C4-2B (cell line): ENCODE results near the gene SLC9B1.

ENCODE experiments used
- ZFX ChIP-seq: fragments of 450-650 bp; IDR thresholded peaks from 2 replicates; pipeline ENCODE4 v1.6.1; 2017
- TF ChIP-seq, protein P1 (sequence below): fragments of 450-650 bp; conservative IDR thresholded peaks from 2 replicates; pipeline ENCODE4 v1.5.1; 2017; ENCODE audit warnings: mild to moderate bottlenecking

GRCh38 chr4:103026868-103027267 lies 7.4 kb upstream of the SLC9B1 start:
- TF ChIP-seq, protein P1, sequence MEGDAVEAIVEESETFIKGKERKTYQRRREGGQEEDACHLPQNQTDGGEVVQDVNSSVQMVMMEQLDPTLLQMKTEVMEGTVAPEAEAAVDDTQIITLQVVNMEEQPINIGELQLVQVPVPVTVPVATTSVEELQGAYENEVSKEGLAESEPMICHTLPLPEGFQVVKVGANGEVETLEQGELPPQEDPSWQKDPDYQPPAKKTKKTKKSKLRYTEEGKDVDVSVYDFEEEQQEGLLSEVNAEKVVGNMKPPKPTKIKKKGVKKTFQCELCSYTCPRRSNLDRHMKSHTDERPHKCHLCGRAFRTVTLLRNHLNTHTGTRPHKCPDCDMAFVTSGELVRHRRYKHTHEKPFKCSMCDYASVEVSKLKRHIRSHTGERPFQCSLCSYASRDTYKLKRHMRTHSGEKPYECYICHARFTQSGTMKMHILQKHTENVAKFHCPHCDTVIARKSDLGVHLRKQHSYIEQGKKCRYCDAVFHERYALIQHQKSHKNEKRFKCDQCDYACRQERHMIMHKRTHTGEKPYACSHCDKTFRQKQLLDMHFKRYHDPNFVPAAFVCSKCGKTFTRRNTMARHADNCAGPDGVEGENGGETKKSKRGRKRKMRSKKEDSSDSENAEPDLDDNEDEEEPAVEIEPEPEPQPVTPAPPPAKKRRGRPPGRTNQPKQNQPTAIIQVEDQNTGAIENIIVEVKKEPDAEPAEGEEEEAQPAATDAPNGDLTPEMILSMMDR = no peak
- TF ChIP-seq ZFX = no peak
